Measurements from ENCODE around the gene MALAT1. TPM values are rescaled to one million over a fixed set of nuclear protein-coding genes. Genes with fewer than 3 reads are reported as not detected.
"Not testable (repeated sequence)": the region's sequence is repeated elsewhere in the genome, so short reads cannot be mapped to it uniquely, and the experiment has no call there.

Gene MALAT1
- total RNA-seq, 3 donors from 2014 or later = 10,779 to 14,350 (median 11,224) TPM

DNA sequence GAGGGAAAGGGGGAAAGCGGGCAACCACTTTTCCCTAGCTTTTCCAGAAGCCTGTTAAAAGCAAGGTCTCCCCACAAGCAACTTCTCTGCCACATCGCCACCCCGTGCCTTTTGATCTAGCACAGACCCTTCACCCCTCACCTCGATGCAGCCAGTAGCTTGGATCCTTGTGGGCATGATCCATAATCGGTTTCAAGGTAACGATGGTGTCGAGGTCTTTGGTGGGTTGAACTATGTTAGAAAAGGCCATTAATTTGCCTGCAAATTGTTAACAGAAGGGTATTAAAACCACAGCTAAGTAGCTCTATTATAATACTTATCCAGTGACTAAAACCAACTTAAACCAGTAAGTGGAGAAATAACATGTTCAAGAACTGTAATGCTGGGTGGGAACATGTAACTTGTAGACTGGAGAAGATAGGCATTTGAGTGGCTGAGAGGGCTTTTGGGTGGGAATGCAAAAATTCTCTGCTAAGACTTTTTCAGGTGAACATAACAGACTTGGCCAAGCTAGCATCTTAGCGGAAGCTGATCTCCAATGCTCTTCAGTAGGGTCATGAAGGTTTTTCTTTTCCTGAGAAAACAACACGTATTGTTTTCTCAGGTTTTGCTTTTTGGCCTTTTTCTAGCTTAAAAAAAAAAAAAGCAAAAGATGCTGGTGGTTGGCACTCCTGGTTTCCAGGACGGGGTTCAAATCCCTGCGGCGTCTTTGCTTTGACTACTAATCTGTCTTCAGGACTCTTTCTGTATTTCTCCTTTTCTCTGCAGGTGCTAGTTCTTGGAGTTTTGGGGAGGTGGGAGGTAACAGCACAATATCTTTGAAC is 6.8 kb downstream of the MALAT1 start:
- intact Hi-C loops (cut with DNase I, micrococcal nuclease) = loop anchor here in 1 of 2 donors (5.0 kb wide), 1 partner anchor 33 kb away; no protein-coding TSS in a partner anchor
- Histone ChIP-seq H3K4me1 (ENCODE audit: low read depth) (peaks cover 24% of the 10 kb centered on the region), H3K9me3 (no peaks in the 10 kb centered on the region), H3K4me3 (no peak overlapping the region), H3K36me3 (ENCODE audit: low read depth) (no peaks in the 10 kb centered on the region)
- DNase-seq (peak; percentile 42 to 51 (median 43)), ATAC-seq (no peak)
- TF ChIP-seq, protein P1, sequence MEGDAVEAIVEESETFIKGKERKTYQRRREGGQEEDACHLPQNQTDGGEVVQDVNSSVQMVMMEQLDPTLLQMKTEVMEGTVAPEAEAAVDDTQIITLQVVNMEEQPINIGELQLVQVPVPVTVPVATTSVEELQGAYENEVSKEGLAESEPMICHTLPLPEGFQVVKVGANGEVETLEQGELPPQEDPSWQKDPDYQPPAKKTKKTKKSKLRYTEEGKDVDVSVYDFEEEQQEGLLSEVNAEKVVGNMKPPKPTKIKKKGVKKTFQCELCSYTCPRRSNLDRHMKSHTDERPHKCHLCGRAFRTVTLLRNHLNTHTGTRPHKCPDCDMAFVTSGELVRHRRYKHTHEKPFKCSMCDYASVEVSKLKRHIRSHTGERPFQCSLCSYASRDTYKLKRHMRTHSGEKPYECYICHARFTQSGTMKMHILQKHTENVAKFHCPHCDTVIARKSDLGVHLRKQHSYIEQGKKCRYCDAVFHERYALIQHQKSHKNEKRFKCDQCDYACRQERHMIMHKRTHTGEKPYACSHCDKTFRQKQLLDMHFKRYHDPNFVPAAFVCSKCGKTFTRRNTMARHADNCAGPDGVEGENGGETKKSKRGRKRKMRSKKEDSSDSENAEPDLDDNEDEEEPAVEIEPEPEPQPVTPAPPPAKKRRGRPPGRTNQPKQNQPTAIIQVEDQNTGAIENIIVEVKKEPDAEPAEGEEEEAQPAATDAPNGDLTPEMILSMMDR (IDR thresholded peaks at IDR 0.05) = no peak

DNA sequence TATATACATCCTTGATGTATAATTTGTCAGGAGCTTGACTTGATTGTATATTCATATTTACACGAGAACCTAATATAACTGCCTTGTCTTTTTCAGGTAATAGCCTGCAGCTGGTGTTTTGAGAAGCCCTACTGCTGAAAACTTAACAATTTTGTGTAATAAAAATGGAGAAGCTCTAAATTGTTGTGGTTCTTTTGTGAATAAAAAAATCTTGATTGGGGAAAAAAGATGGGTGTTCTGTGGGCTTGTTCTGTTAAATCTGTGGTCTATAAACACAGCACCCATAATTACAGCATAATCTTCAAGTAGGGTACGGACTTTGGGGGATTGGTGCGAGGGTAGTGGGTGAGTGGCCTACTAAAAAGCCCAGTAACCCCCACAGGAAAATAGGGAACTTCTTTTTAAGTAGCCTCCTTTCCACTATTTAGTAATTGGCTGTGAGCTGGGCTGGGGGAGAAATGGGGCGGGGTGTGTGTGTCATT is 7.5 kb downstream of the MALAT1 start:
- TF ChIP-seq, protein P1 (IDR thresholded peaks at IDR 0.05) = no peak
- Histone ChIP-seq H3K36me3 (ENCODE audit: low read depth) (no peaks in the 10 kb centered on the region), H3K9me3 (no peaks in the 10 kb centered on the region), H3K4me3 (no peak overlapping the region), H3K4me1 (ENCODE audit: low read depth) (peaks cover 26% of the 10 kb centered on the region)
- DNase-seq = peak in 1 of 3 donors; percentile 48
- ATAC-seq = no peak
- intact Hi-C loops (cut with DNase I, micrococcal nuclease) = loop anchor here in 1 of 2 donors (5.0 kb wide), 1 partner anchor 34 kb away; no protein-coding TSS in a partner anchor

DNA sequence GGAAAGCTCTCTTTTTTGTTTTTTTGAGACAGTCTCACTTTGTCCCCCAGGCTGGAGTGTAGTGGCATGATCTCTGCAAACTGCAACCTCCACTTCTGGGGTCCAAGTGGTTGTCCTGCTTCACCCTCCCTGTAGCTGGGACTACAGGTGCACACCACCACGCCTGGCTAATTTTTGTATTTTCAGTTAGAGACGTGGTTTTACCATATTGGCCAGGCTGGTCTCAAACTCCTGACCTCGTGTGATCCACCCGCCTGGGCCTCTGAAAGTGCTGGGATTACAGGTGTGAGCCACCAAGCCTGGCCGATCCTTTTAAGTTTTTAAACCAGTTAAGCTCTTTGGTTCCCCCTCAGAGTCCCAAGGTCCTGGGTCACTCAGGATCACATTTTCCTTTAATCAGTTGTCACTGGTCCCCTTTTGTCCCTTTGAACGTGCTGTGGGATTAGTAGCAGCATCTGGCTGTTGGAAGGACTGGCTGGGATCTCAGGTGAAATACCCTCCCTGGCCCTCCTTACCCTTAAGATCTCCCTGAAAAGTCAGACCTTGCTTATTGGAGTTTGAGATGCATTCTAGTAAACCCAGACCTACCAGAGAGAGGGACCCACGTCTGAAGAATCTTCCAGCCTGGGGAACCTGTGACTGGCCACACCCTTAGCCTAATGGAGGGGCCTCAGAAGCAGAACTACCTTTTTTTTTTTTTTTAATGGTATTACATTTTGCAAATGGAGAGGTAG is 8.1 kb downstream of the MALAT1 start:
- peaks cover 26% of the 10 kb centered on the region for H3K4me1 ChIP-seq (ENCODE audit: low read depth)
- no peaks in the 10 kb centered on the region for H3K9me3 ChIP-seq
- intact Hi-C loops (cut with DNase I, micrococcal nuclease) = loop anchor here in 1 of 2 donors (5.0 kb wide), 1 partner anchor 35 kb away; no protein-coding TSS in a partner anchor
- peak; percentile 35 for ATAC-seq
- DNase-seq = peak; percentile 61 to 68 (median 67)
- H3K36me3 ChIP-seq (ENCODE audit: low read depth) = no peaks in the 10 kb centered on the region
- TF ChIP-seq, protein P1 (IDR thresholded peaks at IDR 0.05) = no peak
- H3K4me3 ChIP-seq = no peak overlapping the region

DNA sequence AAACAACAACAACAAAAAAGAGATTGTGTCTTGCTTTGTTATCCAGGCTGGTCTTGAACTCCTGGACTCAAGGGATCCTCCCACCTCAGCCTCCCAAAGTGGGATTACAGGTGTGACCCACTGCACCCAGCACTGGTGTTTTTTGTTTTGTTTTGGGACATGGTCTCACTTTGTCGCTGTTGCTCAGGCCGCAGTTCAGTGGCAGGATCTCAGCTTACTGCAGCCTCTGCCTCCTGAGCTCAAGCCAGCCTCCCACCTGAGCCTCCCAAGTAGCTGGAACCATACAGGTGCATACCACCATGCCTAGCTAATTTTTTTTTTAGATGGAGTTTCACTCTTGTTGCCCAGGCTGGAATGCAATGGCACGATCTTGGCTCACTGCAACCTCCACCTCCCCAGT is 13.5 kb downstream of the MALAT1 start:
- H3K4me3 ChIP-seq; H3K36me3 ChIP-seq (ENCODE audit: low read depth); ATAC-seq; H3K9me3 ChIP-seq; H3K4me1 ChIP-seq (ENCODE audit: low read depth): not testable (repeated sequence)
- intact Hi-C loops (cut with DNase I, micrococcal nuclease) = loop anchor here (5.0 kb wide), 1 partner anchor 145 kb away; no protein-coding TSS in a partner anchor
- DNase-seq = peak in 2 of 3 donors; percentile 17 to 20

DNA sequence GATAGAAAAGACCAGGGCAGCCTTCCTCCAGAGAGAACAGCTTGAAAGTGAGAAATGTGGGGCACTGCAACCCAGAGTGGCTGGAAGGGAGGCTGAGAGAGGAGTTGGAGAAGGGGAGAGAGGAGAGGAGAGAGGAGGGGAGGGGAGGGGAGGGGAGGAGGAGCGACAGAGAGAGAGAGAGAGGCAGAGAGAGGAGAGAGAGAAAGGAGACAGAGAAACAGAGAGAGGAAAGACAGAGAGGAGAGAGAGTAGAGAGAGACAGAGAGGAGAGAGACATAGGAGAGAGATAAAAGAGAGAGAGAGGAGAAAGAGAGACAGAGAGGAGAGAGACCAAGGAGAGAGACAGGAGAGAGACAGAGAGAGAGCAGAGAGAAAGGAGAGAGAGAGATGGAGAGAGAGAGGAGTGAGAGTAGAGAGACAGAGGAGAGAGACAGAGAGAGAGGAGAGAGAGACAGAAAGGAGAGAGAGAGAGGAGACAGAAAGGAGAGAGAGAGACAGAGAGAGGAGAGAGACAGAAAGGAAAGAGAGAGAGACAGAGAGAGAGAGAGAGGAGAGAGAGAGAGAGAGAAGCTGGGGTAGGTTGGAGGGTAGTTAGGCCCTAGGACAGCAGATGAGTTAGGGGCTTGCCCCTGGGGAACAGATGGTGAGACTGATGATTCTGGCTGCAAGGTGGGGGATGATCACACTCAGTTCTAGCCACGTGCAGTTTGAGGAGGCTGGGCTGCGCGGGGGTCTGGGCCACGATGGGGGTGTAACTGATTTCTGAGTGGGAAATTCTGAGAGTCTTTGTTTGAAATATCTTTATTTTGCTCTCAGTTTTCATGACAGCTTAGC is 17.5 kb downstream of the MALAT1 start:
- ATAC-seq (no peak), DNase-seq (peak in 2 of 3 donors; percentile 6 to 19)
- no peaks in the 10 kb centered on the region for H3K4me1 ChIP-seq (ENCODE audit: low read depth)
- no peak overlapping the region for H3K4me3 ChIP-seq
- intact Hi-C loops (cut with DNase I, micrococcal nuclease) = no loop called here
- no peaks in the 10 kb centered on the region for H3K9me3 ChIP-seq
- no peaks in the 10 kb centered on the region for H3K36me3 ChIP-seq (ENCODE audit: low read depth)
- TF ChIP-seq, protein P1 (IDR thresholded peaks at IDR 0.05) = no peak

DNA sequence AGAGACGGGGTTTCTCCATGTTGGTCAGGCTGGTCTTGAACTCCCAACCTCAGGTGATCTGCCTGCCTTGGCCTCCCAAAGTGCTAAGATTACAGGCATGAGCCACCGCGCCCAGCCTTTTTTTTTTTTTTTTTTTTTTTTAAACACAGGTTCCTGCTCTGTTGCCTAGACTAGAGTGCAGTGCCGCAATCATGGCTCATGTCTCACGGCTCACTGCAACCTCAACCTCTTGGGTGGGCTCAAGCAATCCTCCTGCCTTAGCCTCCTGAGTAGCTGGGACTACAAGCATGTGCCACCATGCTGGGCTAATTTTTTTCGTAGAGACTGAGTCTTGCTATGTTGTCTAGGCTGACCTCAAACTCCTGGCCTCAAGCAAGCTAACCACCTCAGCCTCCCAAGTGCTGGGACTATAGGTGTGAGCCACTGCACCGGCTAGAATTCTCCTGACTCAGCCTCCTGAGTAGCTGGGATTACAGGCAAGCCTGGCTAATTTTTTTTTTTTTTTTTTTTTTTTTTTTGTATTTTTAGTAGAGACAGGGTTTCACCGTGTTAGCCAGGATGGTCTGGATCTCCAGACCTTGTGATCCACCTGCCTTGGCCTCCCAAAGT is 20.2 kb downstream of the MALAT1 start:
- H3K9me3 ChIP-seq, ATAC-seq, DNase-seq: not testable (repeated sequence)

DNA sequence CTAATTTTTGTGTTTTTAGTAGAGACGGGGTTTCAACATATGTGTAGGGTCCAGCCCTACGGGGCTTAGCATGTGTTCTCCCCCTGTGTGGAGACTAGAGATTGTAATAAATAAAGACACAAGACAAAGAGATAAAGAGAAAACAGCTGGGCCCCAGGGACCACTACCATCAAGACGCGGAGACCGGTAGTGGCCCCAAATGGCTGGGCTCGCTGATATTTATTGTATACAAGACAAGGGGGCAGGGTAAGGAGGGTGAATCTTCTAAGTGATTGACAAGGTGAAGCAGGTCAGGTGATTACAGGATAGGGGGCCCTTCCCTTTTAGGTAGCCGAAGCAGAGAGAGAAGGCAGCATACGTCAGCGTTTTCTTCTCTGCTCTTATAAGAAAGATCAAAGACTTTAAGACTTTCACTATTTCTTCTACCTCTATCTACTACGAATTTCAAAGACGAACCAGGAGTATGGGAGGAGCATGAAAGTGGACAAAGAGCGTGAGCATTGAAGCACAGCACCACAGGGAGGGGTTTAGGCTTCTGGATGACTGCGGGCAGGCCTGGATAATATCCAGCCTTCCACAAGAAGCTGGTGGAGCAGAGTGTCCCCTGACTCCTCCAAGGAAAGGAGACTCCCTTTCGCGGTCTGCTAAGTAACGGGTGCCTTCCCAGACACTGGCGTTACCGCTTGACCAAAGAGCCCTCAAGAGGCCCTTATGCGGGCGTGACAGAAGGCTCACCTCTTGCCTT is 23.1 kb downstream of the MALAT1 start:
- H3K36me3 ChIP-seq (ENCODE audit: low read depth); H3K4me3 ChIP-seq; ATAC-seq; H3K9me3 ChIP-seq; intact Hi-C loops (cut with DNase I, micrococcal nuclease): not testable (repeated sequence)
- peak in 2 of 3 donors; percentile 16 to 17 for DNase-seq
- peaks cover 20% of the 10 kb centered on the region for H3K4me1 ChIP-seq (ENCODE audit: low read depth)

More for the DNA sequence above, 20.2 kb downstream of the MALAT1 start:
- H3K36me3 ChIP-seq (ENCODE audit: low read depth); H3K4me3 ChIP-seq; intact Hi-C loops (cut with DNase I, micrococcal nuclease); H3K4me1 ChIP-seq (ENCODE audit: low read depth): not testable (repeated sequence)
